HG03378 (cell line): ENCODE data around the gene POC1A.
A peak's percentile ranks its signal among the peaks of the same experiment; 100 is the strongest.

Experiments used
- ATAC-seq: cut with Tn5 transposase; IDR thresholded peaks from one replicate; pipeline ENCODE4 v1.9.1; 2021; ENCODE audit warnings: mild to moderate bottlenecking, moderate library complexity; ENCODE audit not compliant: unreplicated experiment

POC1A gene

GRCh38 chr3:52154135-52155094, at the start of gene POC1A:
POC1A (minus strand) TSS chr3:52154423; CDS start chr3:52154372, 51 bp downstream.
- ATAC-seq, result peak; percentile 70

GRCh38 chr3:52203701-52204100, 49.5 kb upstream of the POC1A start:
- ATAC-seq, result no peak

GRCh38 chr3:52202384-52203077, 48.3 kb upstream of the POC1A start:
- ATAC-seq, result no peak

- no peak for ATAC-seq
These were observed 46.9 kb upstream of the POC1A start for GRCh38 chr3:52200981-52201679.

GRCh38 chr3:52198643-52199608, 44.7 kb upstream of the POC1A start:
- ATAC-seq, result no peak

GRCh38 chr3:52197842-52198625, 43.8 kb upstream of the POC1A start, which contains the start of gene ALAS1:
ALAS1 (plus strand) TSS chr3:52198160; CDS start chr3:52199242, 1,082 bp downstream.
- ATAC-seq, result peak; percentile 82

- ATAC-seq, result no peak
These were observed 43.2 kb upstream of the POC1A start for GRCh38 chr3:52197499-52197841.

- ATAC-seq, result no peak
These were observed 42.8 kb upstream of the POC1A start for GRCh38 chr3:52196977-52197376.

GRCh38 chr3:52195823-52196331, 41.7 kb upstream of the POC1A start:
- no peak for ATAC-seq

- no peak for ATAC-seq
These were observed 41.0 kb upstream of the POC1A start for GRCh38 chr3:52195291-52195597.

- no peak for ATAC-seq
These were observed 40.5 kb upstream of the POC1A start for GRCh38 chr3:52194485-52195290.

- ATAC-seq, result no peak
These were observed 38.8 kb upstream of the POC1A start for GRCh38 chr3:52193065-52193464.

GRCh38 chr3:52191663-52192062, 37.4 kb upstream of the POC1A start:
- ATAC-seq, result no peak

- no peak for ATAC-seq
These were observed 36.3 kb upstream of the POC1A start for GRCh38 chr3:52190294-52191074.

- no peak for ATAC-seq
These were observed 34.3 kb upstream of the POC1A start for GRCh38 chr3:52188556-52188955.

- no peak for ATAC-seq
These were observed 32.5 kb upstream of the POC1A start for GRCh38 chr3:52186729-52187128.

GRCh38 chr3:52185837-52186236, 31.6 kb upstream of the POC1A start:
- no peak for ATAC-seq

GRCh38 chr3:52185311-52185710, 31.1 kb upstream of the POC1A start:
- ATAC-seq, result no peak
